Measurements from ENCODE around the gene MRPS17.

MRPS17 gene

GRCh38 chr7:55973747-55974250, 22.1 kb downstream of the MRPS17 start:
- no peak for DNase-seq

- DNase-seq = no peak
These were observed 24.4 kb downstream of the MRPS17 start for GRCh38 chr7:55975988-55976633.

DNA sequence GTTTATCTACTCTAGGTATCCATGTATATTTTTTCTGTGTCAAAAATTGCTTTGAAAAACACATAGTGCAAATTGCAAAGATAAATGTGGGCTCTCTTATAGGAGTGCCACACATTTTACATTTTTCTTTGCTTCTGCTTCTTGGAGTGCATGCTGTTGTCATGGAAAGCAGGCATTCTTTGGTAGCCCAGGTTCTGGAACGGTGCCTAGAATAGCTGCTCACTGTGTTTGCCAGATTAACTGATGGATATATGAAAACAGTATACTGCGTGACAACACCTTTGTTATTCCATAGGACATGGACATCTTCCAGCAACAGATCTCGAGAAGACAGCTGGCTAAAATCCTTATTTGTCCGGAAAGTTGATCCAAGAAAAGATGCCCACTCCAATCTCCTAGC, 26.2 kb downstream of the MRPS17 start:
- peak; percentile 85 for DNase-seq

GRCh38 chr7:55980266-55980665, 28.6 kb downstream of the MRPS17 start:
- DNase-seq = no peak

- DNase-seq = no peak
These were observed 31.9 kb downstream of the MRPS17 start for GRCh38 chr7:55983537-55983936.

DNA sequence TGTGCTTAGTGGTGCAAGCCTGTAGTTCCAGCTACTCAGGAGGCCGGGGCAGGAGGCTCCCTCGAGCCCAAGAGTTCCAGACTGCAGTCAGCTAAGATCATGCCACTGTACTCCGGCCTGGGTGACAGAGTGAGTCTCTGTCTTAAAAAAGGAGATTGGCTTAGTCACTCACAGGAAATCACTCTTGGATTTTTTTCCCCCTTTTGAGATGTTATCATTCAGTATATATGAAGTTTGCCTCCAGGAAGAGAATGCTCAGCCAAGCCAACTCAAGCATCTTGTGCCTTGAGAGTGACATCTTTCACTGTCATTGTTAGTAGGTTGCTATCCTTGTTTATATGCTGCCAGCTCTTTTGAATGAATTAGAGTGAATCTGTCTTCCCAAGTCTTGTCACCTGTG, 40.7 kb downstream of the MRPS17 start:
- no peak for DNase-seq

DNA sequence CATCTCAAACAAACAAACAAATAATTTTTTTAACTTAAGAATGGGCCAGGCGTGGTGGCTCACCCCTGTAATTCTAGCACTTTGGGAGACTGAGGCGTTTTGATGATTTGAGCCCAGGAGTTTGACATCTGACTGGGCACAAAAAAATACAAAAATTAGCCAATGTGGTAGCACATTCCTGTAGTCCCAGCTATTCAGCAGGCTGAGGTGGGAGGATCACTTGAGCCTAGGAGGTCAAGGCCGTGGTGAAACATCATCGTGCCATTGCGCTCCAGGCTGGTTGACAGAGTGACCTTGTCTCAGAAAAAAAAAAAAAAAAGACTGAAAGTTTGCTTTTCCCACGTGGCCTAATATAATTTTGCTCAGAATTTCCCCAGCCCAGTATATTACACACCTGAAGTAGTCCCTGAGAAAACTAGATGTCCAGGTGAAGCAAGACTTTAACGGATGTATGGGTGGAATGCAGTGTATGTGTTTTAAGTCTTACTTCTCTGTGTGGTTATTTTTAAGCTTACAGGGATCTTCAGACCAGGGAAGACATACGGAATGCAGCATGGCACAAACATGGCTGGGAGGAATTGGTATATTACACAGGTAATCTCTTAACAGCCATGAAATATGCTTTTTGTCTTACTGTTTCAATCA, 45.3 kb downstream of the MRPS17 start:
- DNase-seq = no peak

DNA sequence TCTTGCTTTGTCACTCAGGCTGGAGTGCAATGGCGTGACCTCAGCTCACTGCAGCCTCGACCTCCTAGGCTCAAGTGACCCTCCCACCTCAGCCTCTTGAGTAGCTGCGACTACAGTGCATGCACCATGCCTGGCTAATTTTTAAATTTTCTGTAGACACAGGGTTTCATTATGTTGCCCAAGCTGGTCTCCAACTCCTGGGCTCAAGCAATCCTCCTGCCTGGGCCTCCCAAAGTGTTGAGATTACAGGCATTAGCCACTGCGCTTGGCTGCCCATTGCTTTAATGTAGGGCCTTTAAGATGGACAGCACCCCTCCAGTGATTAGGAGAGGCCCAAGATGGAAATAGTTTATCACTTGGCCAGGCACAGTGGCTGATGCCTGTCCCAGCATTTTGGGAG, 52.1 kb downstream of the MRPS17 start:
- DNase-seq = no peak

Measured in COR-L47 (cell line).